GM21717 (cell line): ENCODE measurements around the gene TRPV3.
"Not testable (repeated sequence)": the region's sequence is repeated elsewhere in the genome, so short reads cannot be mapped to it uniquely, and the experiment has no call there.

ENCODE experiments used
- ATAC-seq: cut with Tn5 transposase; IDR thresholded peaks from one replicate; pipeline ENCODE4 v1.9.1; 2021; ENCODE audit warnings: mild to moderate bottlenecking, moderate library complexity; ENCODE audit not compliant: unreplicated experiment

The TRPV3 gene

GRCh38 chr17:3527468-3527867 is 30.1 kb downstream of the TRPV3 start:
- no peak for ATAC-seq

- no peak for ATAC-seq
Measured at GRCh38 chr17:3526971-3527370, 30.6 kb downstream of the TRPV3 start.

GRCh38 chr17:3526491-3526890 is 31.1 kb downstream of the TRPV3 start:
- no peak for ATAC-seq

- no peak for ATAC-seq
Measured at GRCh38 chr17:3524024-3524423, 33.6 kb downstream of the TRPV3 start.

- ATAC-seq = not testable (repeated sequence)
Measured at GRCh38 chr17:3519472-3519871, 38.1 kb downstream of the TRPV3 start.

- ATAC-seq = no peak
Measured at GRCh38 chr17:3514873-3515272, 42.7 kb downstream of the TRPV3 start.

- ATAC-seq = not testable (repeated sequence)
Measured at GRCh38 chr17:3514167-3514566, 43.4 kb downstream of the TRPV3 start.

- no peak for ATAC-seq
Measured at GRCh38 chr17:3513305-3514035, 44.1 kb downstream of the TRPV3 start.

- ATAC-seq = no peak
Measured at GRCh38 chr17:3512505-3513171, 45.0 kb downstream of the TRPV3 start.

GRCh38 chr17:3511852-3512504 is 45.6 kb downstream of the TRPV3 start:
- ATAC-seq = no peak

- ATAC-seq = no peak
Measured at GRCh38 chr17:3510090-3510489, 47.5 kb downstream of the TRPV3 start.

GRCh38 chr17:3507869-3508268 is 49.7 kb downstream of the TRPV3 start:
- ATAC-seq = no peak

GRCh38 chr17:3507071-3507470 is 50.5 kb downstream of the TRPV3 start:
- no peak for ATAC-seq

- ATAC-seq = no peak
Measured at GRCh38 chr17:3506054-3506453, 51.6 kb downstream of the TRPV3 start.

- no peak for ATAC-seq
Measured at GRCh38 chr17:3505008-3505407, 52.6 kb downstream of the TRPV3 start.

GRCh38 chr17:3503285-3503684 is 54.3 kb downstream of the TRPV3 start:
- no peak for ATAC-seq

GRCh38 chr17:3502466-3502865 is 55.1 kb downstream of the TRPV3 start:
- no peak for ATAC-seq

GRCh38 chr17:3501344-3501743 is 56.3 kb downstream of the TRPV3 start:
- ATAC-seq = no peak

- ATAC-seq = no peak
Measured at GRCh38 chr17:3497101-3497500, 60.5 kb downstream of the TRPV3 start.

- ATAC-seq = no peak
Measured at GRCh38 chr17:3485481-3486068, 72.0 kb downstream of the TRPV3 start.

GRCh38 chr17:3482852-3483251 is 74.8 kb downstream of the TRPV3 start:
- no peak for ATAC-seq

- no peak for ATAC-seq
Measured at GRCh38 chr17:3479988-3480387, 77.6 kb downstream of the TRPV3 start.
